Uterus (tissue), 4 donors: ENCODE results near the gene PLCL1. TPM values are rescaled to one million over a fixed set of nuclear protein-coding genes. Genes with fewer than 3 reads are reported as not detected.

ENCODE experiments used
- DNase-seq, 2 donors: peaks; one replicate each; pipeline ENCODE4 v3.0.0-alpha.2; 2019 to 2020
- H3K27ac ChIP-seq, 2 donors: fragments of 200-600 bp; sonication (generic); 1 replicate in 1 of 2; 2 replicates in 1 of 2; pipeline ENCODE4 v1.5.1; 2016 to 2018
- H3K27me3 ChIP-seq, 2 donors: fragments of 200-600 bp; sonication (generic); one replicate each; pipeline ENCODE4 v1.5.1; 2018 to 2019; ENCODE audit warnings: control low read depth in 1 of 2
- H3K36me3 ChIP-seq, 2 donors: fragments of 200-600 bp; sonication (generic); one replicate each; pipeline ENCODE4 v1.5.1; 2019; ENCODE audit warnings: control low read depth in 1 of 2
- H3K4me1 ChIP-seq, 2 donors: fragments of 200-600 bp; sonication (generic); one replicate each; pipeline ENCODE4 v1.5.1; 2018 to 2019; ENCODE audit warnings: control low read depth in 1 of 2
- H3K4me3 ChIP-seq, 2 donors: fragments of 200-600 bp; sonication (generic); 1 replicate in 1 of 2; 2 replicates in 1 of 2; pipeline ENCODE4 v1.5.1; 2018 to 2019; ENCODE audit warnings: mild to moderate bottlenecking in 1 of 2
- H3K9me3 ChIP-seq, 2 donors: fragments of 200-600 bp; sonication (generic); one replicate each; pipeline ENCODE4 v1.5.1; 2019; ENCODE audit warnings: control low read depth in 1 of 2
- POLR2A ChIP-seq, 2 donors: fragments of 450-650 bp; IDR thresholded peaks; one replicate each; pipeline ENCODE4 v1.6.1; 2016; ENCODE audit warnings: antibody characterized with exemption in 2 of 2, mild to moderate bottlenecking in 1 of 2, moderate library complexity in 1 of 2
- intact Hi-C: fragments of 100-400 bp; cut with DNase I; formaldehyde crosslinking; loops from one replicate; pipeline ENCODE4 v1.15.1; 2023; ENCODE audit warnings: low total_unique reads
- total RNA-seq, 4 donors: library from RNA; depleted of rRNA in 3 of 4; stranded (reverse); fragments of >200 nt in 3 of 4; gene quantifications; one replicate each; pipeline versions ENCODE4 v1.1.0 to v1.2.4, GENCODE V29; 2014 to 2023
- TF ChIP-seq, protein P1 (sequence below), 4 experiments: fragments of 200-600 bp in 2 of 4; fragments of 450-650 bp in 2 of 4; sonication (generic) in 2 of 4; IDR thresholded peaks; one replicate each; pipeline ENCODE4 v1.5.1; 2016 to 2019; ENCODE audit warnings: antibody characterized with exemption in 4 of 4, mild to moderate bottlenecking in 2 of 4, moderate library complexity in 1 of 4
- donor health status: DM: yes; HTN: yes; CAD: no.

The PLCL1 gene
- total RNA-seq, 4 donors from 2014 or later: 7.3 to 32.5 (median 15.0) TPM

GRCh38 chr2:197913084-197913483, 108.7 kb downstream of the PLCL1 start:
- TF ChIP-seq, protein P1, sequence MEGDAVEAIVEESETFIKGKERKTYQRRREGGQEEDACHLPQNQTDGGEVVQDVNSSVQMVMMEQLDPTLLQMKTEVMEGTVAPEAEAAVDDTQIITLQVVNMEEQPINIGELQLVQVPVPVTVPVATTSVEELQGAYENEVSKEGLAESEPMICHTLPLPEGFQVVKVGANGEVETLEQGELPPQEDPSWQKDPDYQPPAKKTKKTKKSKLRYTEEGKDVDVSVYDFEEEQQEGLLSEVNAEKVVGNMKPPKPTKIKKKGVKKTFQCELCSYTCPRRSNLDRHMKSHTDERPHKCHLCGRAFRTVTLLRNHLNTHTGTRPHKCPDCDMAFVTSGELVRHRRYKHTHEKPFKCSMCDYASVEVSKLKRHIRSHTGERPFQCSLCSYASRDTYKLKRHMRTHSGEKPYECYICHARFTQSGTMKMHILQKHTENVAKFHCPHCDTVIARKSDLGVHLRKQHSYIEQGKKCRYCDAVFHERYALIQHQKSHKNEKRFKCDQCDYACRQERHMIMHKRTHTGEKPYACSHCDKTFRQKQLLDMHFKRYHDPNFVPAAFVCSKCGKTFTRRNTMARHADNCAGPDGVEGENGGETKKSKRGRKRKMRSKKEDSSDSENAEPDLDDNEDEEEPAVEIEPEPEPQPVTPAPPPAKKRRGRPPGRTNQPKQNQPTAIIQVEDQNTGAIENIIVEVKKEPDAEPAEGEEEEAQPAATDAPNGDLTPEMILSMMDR (IDR thresholded peaks at IDR 0.05): no peak
- TF ChIP-seq POLR2A (IDR thresholded peaks at IDR 0.05): no peak
- no peaks in the 10 kb centered on the region for H3K9me3 ChIP-seq
- no peaks in the 10 kb centered on the region for H3K4me1 ChIP-seq

DNA sequence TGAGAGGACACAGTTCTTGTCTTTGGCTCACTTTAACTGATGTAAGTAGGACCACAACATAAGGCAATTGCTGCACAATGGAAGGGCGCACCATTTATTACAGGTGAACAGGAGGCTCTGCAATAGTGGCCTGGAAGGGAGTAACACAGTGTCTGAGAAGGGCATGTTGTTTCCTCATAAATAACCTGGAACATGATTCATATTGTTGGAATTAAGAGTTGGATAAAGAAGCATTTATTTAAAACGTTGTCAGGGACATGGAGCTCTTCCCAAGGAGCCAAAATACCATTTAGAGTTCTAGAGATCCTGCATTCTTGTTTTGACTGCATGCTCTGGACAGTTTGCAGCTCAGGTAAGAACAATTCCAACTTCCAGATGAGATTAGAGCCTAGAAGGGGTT, 110.4 kb downstream of the PLCL1 start:
- H3K4me3 ChIP-seq: no peak overlapping the region
- TF ChIP-seq POLR2A (IDR thresholded peaks at IDR 0.05): no peak
- TF ChIP-seq, protein P1 (IDR thresholded peaks at IDR 0.05): no peak
- H3K27ac ChIP-seq: no peak overlapping the region
- no peaks in the 10 kb centered on the region for H3K4me1 ChIP-seq
- intact Hi-C loops: no loop called here
- H3K27me3 ChIP-seq: no peaks in the 10 kb centered on the region
- no peaks in the 10 kb centered on the region for H3K9me3 ChIP-seq
- no peak for DNase-seq
- H3K36me3 ChIP-seq: no peaks in the 10 kb centered on the region

More at GRCh38 chr2:197913084-197913483, 108.7 kb downstream of the PLCL1 start:
- H3K36me3 ChIP-seq: no peaks in the 10 kb centered on the region
- no peak overlapping the region for H3K27ac ChIP-seq
- DNase-seq: no peak
- H3K27me3 ChIP-seq: no peaks in the 10 kb centered on the region
- intact Hi-C loops: no loop called here
- H3K4me3 ChIP-seq: no peak overlapping the region

DNA sequence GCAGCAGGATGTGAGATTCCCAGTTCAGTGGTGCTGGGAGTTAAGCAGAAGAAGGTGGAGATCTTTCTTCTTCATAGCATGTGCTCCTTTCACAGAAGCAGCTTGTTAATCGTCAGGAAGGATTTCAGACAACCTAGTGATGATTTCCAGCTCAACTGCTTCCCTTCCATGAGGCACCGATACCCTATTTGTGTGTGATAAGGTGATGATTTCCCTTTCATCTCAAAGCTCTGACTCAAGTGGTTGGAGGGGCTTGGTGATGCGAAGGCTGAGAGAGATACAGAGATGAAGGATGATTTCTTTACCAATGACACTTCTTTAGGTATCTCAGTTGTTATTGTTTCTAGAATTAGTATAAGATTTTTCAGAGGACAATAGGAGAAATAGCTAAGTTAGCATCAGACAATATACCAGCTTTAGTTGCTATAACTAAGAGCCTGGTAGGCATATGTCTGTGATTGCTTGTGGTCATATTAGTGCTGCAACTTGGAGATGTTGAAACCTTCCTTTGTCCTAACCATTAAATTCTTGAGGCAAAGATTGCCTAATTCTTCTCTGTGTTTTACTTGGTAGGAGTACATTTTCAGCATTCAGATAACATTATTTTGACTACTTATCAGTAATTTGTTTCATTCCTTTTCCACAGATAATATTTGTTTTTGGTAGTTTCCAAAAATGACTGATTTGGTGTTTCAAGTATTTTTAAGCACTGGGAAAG, 111.3 kb downstream of the PLCL1 start:
- intact Hi-C loops: no loop called here
- no peak overlapping the region for H3K4me3 ChIP-seq
- no peaks in the 10 kb centered on the region for H3K4me1 ChIP-seq
- H3K27ac ChIP-seq: no peak overlapping the region
- no peaks in the 10 kb centered on the region for H3K36me3 ChIP-seq
- DNase-seq: no peak
- TF ChIP-seq POLR2A (IDR thresholded peaks at IDR 0.05): no peak
- TF ChIP-seq, protein P1 (IDR thresholded peaks at IDR 0.05): no peak
- no peaks in the 10 kb centered on the region for H3K9me3 ChIP-seq
- H3K27me3 ChIP-seq: no peaks in the 10 kb centered on the region

DNA sequence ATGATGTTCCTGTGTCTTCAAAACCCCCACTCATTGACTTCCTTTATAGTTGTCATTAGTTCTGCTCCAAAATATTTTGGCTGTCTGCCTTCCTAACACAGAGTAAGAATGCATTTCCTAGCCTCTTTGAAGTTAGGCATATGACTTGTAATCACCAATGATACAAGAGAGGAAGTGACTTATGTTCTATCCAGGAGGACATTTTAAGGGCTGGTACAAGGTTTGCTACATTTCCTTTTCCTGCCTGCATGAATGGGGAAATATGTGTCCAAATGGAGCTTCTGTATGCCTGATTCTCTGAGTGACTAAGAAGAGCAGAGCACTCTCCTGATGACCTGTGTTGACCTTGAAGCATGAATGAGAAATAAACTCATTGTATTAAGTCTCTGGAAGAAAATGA, 115.1 kb downstream of the PLCL1 start:
- no peak overlapping the region for H3K4me3 ChIP-seq
- no peak for TF ChIP-seq POLR2A (IDR thresholded peaks at IDR 0.05)
- TF ChIP-seq, protein P1 (IDR thresholded peaks at IDR 0.05): no peak
- no peak for DNase-seq
- no peaks in the 10 kb centered on the region for H3K4me1 ChIP-seq
- H3K36me3 ChIP-seq: no peaks in the 10 kb centered on the region
- H3K27me3 ChIP-seq: no peaks in the 10 kb centered on the region
- intact Hi-C loops: no loop called here
- no peak overlapping the region for H3K27ac ChIP-seq
- no peaks in the 10 kb centered on the region for H3K9me3 ChIP-seq

DNA sequence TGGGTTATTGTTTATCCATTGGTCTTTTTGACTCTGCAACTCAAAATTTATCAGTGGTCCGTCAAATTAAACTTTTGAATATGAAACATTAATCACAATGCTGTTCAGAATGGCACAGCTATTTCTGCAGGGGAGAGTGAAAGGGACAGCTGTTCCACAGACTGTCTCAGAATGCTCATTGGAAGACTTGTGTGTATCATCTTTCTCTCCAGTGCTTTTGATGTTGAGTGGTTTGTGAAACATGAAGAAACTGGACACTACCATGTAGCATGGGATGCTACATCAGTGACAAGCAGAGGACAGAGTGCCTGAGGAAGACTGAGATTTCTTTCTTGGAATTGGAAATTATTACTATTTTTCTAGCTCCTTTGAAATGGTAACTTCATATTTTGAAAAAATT, 115.7 kb downstream of the PLCL1 start:
- H3K4me1 ChIP-seq: no peaks in the 10 kb centered on the region
- intact Hi-C loops: no loop called here
- H3K27me3 ChIP-seq: no peaks in the 10 kb centered on the region
- no peak overlapping the region for H3K27ac ChIP-seq
- H3K4me3 ChIP-seq: no peak overlapping the region
- H3K36me3 ChIP-seq: no peaks in the 10 kb centered on the region
- no peaks in the 10 kb centered on the region for H3K9me3 ChIP-seq
- no peak for DNase-seq
- TF ChIP-seq, protein P1 (IDR thresholded peaks at IDR 0.05): no peak
- no peak for TF ChIP-seq POLR2A (IDR thresholded peaks at IDR 0.05)
